ENCODE measurements around the gene ARMH1.
A peak's percentile ranks its signal among the peaks of the same experiment; 100 is the strongest.
"Not testable (repeated sequence)": the region's sequence is repeated elsewhere in the genome, so short reads cannot be mapped to it uniquely, and the experiment has no call there.

The ARMH1 gene

GRCh38 chr1:44698138-44698537 is 23.6 kb downstream of the ARMH1 start (continued):
- TF ChIP-seq ZNF623 (tag by site-specific recombination; IDR thresholded peaks at IDR 0.05) (no peak), BCL11A (tag by site-specific recombination; IDR thresholded peaks at IDR 0.05; ENCODE audit: low read depth) (no peak), ZNF76 (tag by site-specific recombination; IDR thresholded peaks at IDR 0.05; ENCODE audit: borderline replicate concordance, low read depth) (no peak), MEIS1 (CRISPR knock-in tag; IDR thresholded peaks at IDR 0.05; ENCODE audit: borderline replicate concordance) (no peak), ZIC2 (tag by site-specific recombination; IDR thresholded peaks at IDR 0.05) (no peak), ZSCAN18 (tag by site-specific recombination; IDR thresholded peaks at IDR 0.05) (no peak)

GRCh38 chr1:44699375-44699774 is 24.9 kb downstream of the ARMH1 start:
- CTCF ChIA-PET: interaction anchor here (0.7 kb wide), 2 partner anchors 105 to 500 kb away, joined by 4 to 5 read pairs; no protein-coding TSS in a partner anchor
- H3K9me3 ChIP-seq (ENCODE audit: control insufficient read depth, insufficient read depth, low read depth, low read length); POLR2A ChIA-PET; H3K36me3 ChIP-seq (ENCODE audit: control insufficient read depth in 2 of 2, insufficient read depth in 1 of 2, low read length in 2 of 2); H3K27ac ChIP-seq (ENCODE audit: extremely low read depth, low read depth, low read length); H3K4me3 ChIP-seq (ENCODE audit: low read depth, low read length); H3K4me1 ChIP-seq (ENCODE audit: control insufficient read depth, insufficient read depth, low read length): not testable (repeated sequence)

GRCh38 chr1:44700573-44700972 is 26.1 kb downstream of the ARMH1 start:
- Histone ChIP-seq H3K36me3 (ENCODE audit: control insufficient read depth in 2 of 2, insufficient read depth in 1 of 2, low read length in 2 of 2) (no peaks in the 10 kb centered on the region), H3K4me1 (ENCODE audit: control insufficient read depth, insufficient read depth, low read length) (0 out of 2 replicates have a peak, but pooled peaks cover 2% of the 10 kb centered on the region), H3K27ac (ENCODE audit: extremely low read depth, low read depth, low read length) (no peak overlapping the region), H3K9me3 (ENCODE audit: control insufficient read depth, insufficient read depth, low read depth, low read length) (no peaks in the 10 kb centered on the region), H3K4me3 (ENCODE audit: low read depth, low read length) (no peak overlapping the region)
- ChIA-PET POLR2A (interaction anchor here (2.8 kb wide), 1 partner anchor 21 kb away, joined by 11 read pairs; no protein-coding TSS in a partner anchor), CTCF (interaction anchor here (0.7 to 1.4 kb wide), 2 partner anchors 14 to 30 kb away, joined by 3 to 4 read pairs; partner anchors contain the start of gene RNU5D-1)
- peak; percentile 40; the same call in 1 of the 2 replicates for TF ChIP-seq MZF1 (tag by site-specific recombination; IDR thresholded peaks at IDR 0.05; ENCODE audit: borderline replicate concordance)
- TF ChIP-seq ZNF266 (tag by site-specific recombination; IDR thresholded peaks at IDR 0.05; ENCODE audit: low read depth): no peak

- no peak overlapping the region for H3K4me3 ChIP-seq (ENCODE audit: low read depth, low read length)
- TF ChIP-seq TCF7L2 (IDR thresholded peaks at IDR 0.05; ENCODE audit: borderline replicate concordance, low read depth, low read length) (peak; percentile 71; the same call in 1 of the 2 replicates), TRIM28 (IDR thresholded peaks at IDR 0.05; ENCODE audit: borderline replicate concordance, low read length) (peak; percentile 61; the same call in 1 of the 2 replicates), ZFP37 (tag by site-specific recombination; IDR thresholded peaks at IDR 0.05) (no peak)
- CTCF ChIA-PET: interaction anchor here (1.0 to 1.4 kb wide), 2 partner anchors 13 to 434 kb away, joined by 3 read pairs; no protein-coding TSS in a partner anchor
- H3K36me3 ChIP-seq (ENCODE audit: control insufficient read depth in 2 of 2, insufficient read depth in 1 of 2, low read length in 2 of 2): no peaks in the 10 kb centered on the region
- POLR2A ChIA-PET: interaction anchor here (2.8 kb wide), 1 partner anchor 20 kb away, joined by 11 read pairs; no protein-coding TSS in a partner anchor
- no peak overlapping the region for H3K27ac ChIP-seq (ENCODE audit: extremely low read depth, low read depth, low read length)
- H3K4me1 ChIP-seq (ENCODE audit: control insufficient read depth, insufficient read depth, low read length): 0 out of 2 replicates have a peak, but pooled peaks cover 2% of the 10 kb centered on the region
- H3K9me3 ChIP-seq (ENCODE audit: control insufficient read depth, insufficient read depth, low read depth, low read length): no peaks in the 10 kb centered on the region
These were observed 26.6 kb downstream of the ARMH1 start for GRCh38 chr1:44701141-44701573.

GRCh38 chr1:44705470-44705869 is 31.0 kb downstream of the ARMH1 start:
- CTCF ChIA-PET: interaction anchor here (0.6 to 1.4 kb wide), 2 partner anchors 9 to 1290 kb away, joined by 3 to 9 read pairs; no protein-coding TSS in a partner anchor
- TF ChIP-seq ZBTB48 (tag by site-specific recombination; IDR thresholded peaks at IDR 0.05): no peak
- no peak for TF ChIP-seq ZNF777 (tag by site-specific recombination; IDR thresholded peaks at IDR 0.05; ENCODE audit: borderline replicate concordance)
- no peak for TF ChIP-seq GFI1B (tag by site-specific recombination; IDR thresholded peaks at IDR 0.05)
- no peak for TF ChIP-seq ZNF544 (tag by site-specific recombination; IDR thresholded peaks at IDR 0.05)
- no peak for TF ChIP-seq ZNF837 (tag by site-specific recombination; IDR thresholded peaks at IDR 0.05)
- no peak for TF ChIP-seq REPIN1 (tag by site-specific recombination; IDR thresholded peaks at IDR 0.05; ENCODE audit: low read depth)
- TF ChIP-seq ZBTB11 (tag by site-specific recombination; conservative IDR thresholded peaks at IDR 0.05; ENCODE audit: low read depth): no peak
- TF ChIP-seq ZNF670 (tag by site-specific recombination; IDR thresholded peaks at IDR 0.05; ENCODE audit: low read depth): no peak
- no peak for TF ChIP-seq OSR2 (tag by site-specific recombination; IDR thresholded peaks at IDR 0.05)
- TF ChIP-seq ZNF521 (tag by site-specific recombination; IDR thresholded peaks at IDR 0.05): no peak
- TF ChIP-seq PRDM1 (tag by site-specific recombination; IDR thresholded peaks at IDR 0.05): no peak
- TF ChIP-seq MEIS1 (CRISPR knock-in tag; IDR thresholded peaks at IDR 0.05; ENCODE audit: borderline replicate concordance): no peak

More at GRCh38 chr1:44705470-44705869, 31.0 kb downstream of the ARMH1 start:
- no peaks in the 10 kb centered on the region for H3K9me3 ChIP-seq (ENCODE audit: control insufficient read depth, insufficient read depth, low read depth, low read length)
- H3K4me3 ChIP-seq (ENCODE audit: low read depth, low read length): no peak overlapping the region
- POLR2A ChIA-PET: interaction anchor here (0.7 to 1.6 kb wide), 3 partner anchors 16 to 313 kb away, joined by 3 to 5 read pairs (median 5); no protein-coding TSS in a partner anchor
- no peaks in the 10 kb centered on the region for H3K36me3 ChIP-seq (ENCODE audit: control insufficient read depth in 2 of 2, insufficient read depth in 1 of 2, low read length in 2 of 2)
- H3K4me1 ChIP-seq (ENCODE audit: control insufficient read depth, insufficient read depth, low read length): 0 out of 2 replicates have a peak, but pooled peaks cover 2% of the 10 kb centered on the region
- no peak overlapping the region for H3K27ac ChIP-seq (ENCODE audit: extremely low read depth, low read depth, low read length)

All from HEK293 (cell line).